GM19463 (cell line): Measurements from ENCODE around the gene HSPA1A.
"Not testable (repeated sequence)": the region's sequence is repeated elsewhere in the genome, so short reads cannot be mapped to it uniquely, and the experiment has no call there.

ENCODE experiments used
- ATAC-seq: cut with Tn5 transposase; IDR thresholded peaks from one replicate; pipeline ENCODE4 v1.9.1; 2021; ENCODE audit warnings: mild to moderate bottlenecking, moderate library complexity; ENCODE audit not compliant: unreplicated experiment

Gene HSPA1A

DNA sequence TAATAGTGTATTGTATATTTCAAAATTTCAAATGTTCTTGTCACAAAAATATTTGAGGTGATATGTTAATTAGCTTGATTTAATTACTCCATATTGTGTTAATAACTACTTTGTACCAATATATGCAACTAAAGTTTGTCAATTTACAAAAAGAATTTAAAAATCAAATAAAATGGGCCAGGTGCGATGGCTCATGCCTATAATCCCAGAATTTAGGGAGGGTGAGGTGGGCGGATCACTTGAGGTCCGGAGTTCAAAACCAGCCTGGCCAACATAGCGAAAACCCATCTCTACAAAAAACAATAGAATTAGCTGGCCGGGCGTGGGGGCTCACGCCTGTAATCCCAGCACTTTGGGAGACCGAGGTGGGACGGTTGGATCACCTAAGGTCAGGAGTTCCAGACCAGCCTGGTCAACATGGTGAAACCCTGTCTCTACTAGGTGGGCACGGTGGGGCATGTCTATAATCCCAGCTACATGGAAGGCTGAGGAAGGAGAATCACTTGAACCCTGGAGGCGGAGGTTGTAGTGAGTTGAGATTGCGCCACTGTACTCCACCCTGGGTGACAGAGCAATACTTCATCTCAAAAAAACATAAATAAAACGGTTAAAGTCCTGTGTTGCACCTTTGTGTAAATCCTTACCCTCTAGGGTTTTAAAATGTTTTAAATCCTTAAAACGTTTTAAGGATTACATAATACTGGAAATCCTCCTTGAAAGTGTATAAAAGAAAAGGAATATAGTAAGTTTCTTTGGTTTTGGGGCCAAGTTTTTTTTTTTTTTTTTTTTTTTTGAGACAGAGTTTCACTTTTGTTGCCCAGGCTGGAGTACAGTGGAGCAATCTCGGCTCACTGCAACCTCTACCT, 16.2 kb downstream of the HSPA1A start:
- no peak for ATAC-seq

DNA sequence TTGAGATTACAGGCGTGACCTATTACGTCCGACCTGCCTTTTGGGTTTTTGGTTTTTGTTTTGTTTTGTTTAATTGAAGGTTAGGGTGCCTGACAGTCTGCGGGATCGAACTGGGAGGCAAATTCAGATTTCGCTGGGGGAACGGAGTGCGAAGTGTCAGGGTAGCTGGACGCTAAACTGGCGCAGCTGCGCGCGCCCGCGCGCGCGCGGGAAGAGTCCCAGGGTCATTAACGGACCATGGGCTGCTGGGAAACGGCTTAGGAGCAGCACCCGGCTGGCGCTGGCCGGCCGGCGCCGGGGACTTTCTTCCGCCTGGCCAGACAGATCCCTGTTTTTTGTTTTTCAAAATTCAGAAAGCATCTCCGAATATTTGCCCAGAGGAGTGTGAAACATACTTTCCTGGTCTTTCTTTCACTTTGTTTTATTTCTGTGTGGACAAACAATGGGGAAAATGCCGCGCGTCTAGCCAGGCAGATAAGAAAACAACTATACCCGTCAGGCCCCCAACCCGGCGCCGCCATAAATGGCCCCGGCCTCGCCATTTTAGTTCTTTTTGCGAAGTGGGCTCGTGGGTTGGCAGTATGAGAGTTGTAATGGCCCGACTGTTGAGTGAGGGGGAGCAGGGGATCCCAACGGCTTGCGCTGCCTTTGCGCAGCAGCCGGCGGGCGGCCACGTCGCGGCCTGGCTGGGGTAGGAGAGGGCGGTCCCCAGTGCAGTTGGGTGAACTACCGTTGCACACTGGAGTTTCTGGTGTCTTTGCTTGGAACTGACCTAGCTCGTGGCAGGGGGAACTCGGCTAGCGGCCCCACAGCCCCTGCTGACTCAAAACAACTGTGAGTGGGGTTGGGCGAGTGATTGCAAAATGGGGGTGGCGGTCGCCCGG, 19.3 kb downstream of the HSPA1A start:
- peak; percentile 65 for ATAC-seq

DNA sequence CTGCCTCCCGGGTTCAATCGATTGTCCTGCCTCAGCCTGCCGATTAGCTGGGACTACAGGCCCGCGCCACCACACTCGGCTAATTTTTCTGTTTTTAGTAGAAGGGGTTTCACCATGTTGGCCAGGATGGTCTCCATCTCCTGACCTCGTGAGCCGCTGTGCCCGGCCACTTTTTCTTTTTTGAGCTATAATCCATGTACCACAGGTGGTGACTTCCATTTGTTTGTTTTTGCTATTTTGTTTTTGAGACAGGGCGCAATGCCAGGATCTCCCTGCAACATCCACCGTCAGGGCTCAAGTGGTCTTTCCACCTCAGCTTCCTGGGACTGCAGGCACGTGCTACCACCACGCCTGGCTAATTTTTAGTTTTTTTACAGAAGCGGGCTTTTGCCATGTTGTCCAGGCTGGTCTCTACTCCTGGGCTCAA, 20.7 kb downstream of the HSPA1A start:
- no peak for ATAC-seq

DNA sequence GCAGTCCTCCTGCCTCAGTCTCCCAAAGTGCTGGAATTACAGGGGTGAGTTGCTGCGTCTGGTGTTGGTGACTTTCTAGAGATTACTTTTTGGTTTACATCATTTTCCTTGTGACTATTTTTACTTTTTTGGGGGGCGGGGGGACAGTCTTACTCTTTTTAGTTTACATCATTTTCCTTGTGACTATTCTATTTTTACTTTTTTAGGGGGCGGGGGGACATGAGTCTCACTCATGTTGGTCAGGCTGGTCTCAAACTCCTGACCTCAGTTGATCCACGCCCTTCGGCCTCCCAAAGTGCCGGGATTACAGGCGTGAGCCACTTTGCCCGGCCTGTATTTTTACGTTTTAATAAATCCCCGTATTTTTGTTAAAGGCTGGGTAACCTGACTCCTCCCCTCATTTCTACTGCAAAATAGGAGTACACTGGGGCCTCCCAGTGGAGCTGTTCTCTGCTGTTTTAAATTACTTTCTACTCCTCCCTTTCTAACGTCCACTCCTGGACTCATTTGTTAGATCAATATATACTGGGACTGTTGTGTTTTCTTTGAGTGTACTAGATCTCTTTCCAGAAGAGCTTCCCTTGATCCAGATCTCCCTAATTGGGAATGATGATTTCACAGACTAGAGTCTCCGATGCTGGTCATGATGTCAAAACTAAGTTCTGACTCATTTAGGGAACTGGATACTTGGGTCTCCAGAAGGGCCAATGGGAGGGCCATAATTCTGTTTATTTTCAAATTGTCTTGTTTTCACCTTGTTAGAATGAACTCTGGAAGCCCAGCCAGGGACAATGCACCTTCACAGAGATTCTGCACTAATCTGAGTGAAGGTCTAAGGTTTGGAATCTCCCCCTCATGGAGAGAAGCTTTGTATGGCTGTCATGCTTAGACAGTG, 21.4 kb downstream of the HSPA1A start:
- no peak for ATAC-seq

DNA sequence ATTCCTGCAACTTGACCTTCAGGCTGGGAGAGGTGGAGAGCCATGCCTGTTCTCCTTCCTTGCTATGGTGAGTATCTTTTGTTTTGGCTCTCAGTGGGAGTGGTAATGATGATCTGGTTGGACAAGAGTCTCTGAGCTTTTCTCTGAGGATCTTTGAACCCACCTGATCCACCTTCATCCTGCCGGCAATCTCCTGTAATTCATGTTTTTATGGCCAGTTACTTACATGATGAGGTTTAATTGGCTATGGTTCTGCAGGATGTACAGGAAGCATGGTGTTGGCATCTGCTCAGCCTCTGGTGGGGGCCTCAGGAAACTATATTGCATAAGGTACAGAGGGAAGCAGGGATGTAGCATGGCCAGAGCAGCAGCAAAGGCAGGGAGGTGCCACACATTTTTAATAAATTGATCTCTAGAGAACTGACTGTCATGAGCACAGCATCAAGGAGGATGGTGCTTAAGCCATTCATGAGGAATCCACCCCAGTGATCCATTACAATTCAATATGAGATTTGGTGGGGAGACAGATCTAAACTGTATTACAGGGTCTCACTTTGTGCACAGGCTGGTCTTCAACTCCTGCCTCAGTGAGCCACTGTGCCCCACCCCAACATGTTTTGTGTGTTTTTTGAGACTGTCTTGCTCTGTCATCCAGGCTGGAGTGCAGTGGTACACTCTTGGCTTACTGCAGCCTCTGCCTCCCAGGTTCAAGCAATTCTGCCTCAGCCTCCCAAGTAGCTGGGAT, 22.2 kb downstream of the HSPA1A start:
- ATAC-seq = no peak

DNA sequence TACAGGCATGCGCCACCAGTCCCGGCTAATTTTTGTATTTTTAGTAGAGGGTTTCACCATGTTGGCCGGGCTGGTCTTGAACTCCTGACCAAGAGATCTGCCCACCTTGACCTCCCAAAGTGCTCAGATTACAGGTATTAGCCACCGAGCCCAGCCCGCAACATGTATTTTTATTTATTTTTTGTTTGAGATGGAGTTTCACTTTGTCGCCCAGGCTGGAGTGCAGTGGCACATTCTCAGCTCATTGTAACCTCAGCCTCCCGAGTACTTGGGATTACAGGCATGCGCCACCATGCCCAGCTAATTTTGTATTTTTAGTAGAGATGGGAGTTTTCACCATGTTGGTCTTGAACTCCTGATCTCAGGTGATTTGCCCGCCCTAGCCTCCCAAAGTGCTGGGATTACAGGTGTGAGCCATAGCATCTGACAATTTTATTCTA, 22.8 kb downstream of the HSPA1A start:
- not testable (repeated sequence) for ATAC-seq

DNA sequence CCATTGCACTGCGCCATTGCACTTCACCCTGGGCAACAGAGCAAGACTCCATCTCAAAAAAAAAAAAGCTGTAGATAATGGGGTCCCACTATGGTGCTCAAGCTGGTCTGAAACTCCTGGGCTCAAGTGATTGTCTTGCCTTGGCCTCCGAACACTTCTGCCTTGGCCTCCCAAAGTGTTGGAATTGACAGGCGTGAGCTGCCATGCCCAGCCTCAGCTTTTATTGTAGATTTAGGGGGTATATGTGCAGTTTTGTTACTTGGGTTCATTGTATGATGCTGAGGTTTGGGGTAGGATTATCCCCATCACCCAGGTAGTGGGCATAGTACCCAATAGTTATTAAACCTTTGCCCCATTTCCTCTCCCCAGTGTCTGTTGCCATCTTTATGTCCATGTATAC, 23.6 kb downstream of the HSPA1A start:
- ATAC-seq = no peak

DNA sequence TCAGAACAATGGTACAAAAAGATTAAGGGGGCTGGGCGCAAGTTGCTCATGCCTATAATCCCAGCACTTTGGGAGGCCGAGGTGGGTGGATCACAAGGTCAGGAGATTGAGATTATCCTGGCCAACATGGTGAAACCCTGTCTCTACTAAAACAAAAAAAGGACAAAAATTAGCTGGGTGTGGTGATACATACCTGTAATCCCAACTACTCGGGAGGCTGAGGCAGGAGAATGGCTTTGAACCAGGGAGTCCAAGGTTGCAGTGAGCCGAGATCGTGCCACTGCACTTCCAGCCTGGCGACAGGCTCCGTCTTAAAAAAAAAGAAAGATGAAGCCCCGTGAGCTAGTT, 24.4 kb downstream of the HSPA1A start:
- not testable (repeated sequence) for ATAC-seq

DNA sequence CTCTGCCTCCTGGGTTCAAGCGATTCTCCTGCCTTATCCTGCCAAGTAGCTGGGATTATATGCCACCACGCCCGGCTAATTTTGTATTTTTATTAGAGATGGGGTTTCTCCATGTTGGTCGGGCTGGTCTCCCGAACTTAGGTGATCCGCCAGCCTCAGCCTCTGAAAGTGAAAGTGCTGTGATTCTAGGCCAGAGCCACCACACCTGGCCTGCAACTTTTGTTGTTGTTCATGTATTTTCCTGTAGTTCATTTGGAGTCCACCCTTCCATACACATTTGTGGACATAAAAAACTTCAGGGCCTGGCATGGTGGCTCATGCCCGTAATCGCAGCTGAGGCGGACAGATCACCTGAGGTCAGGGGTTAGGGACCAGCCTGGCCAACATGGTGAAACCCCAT, 26.7 kb downstream of the HSPA1A start:
- ATAC-seq = no peak

DNA sequence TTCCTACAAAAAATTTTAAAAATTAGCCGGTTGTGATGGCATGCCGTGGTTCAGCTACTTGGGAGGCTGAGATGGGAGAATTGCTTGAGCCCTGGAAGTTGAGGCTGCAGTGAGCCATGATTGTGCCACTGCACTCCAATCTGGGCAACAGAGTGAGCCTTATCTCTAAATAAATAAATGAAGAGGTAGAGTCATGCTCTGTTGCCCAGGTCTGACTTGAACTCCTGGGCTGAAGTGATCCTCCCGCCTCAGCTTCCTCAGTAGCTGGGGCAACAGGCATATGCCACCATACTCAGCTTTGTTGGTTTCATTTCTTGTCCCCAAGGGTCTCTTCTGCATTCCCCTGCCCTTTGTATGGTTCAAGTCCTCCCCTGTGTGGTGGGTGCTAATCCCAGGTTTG, 29.2 kb downstream of the HSPA1A start:
- no peak for ATAC-seq

DNA sequence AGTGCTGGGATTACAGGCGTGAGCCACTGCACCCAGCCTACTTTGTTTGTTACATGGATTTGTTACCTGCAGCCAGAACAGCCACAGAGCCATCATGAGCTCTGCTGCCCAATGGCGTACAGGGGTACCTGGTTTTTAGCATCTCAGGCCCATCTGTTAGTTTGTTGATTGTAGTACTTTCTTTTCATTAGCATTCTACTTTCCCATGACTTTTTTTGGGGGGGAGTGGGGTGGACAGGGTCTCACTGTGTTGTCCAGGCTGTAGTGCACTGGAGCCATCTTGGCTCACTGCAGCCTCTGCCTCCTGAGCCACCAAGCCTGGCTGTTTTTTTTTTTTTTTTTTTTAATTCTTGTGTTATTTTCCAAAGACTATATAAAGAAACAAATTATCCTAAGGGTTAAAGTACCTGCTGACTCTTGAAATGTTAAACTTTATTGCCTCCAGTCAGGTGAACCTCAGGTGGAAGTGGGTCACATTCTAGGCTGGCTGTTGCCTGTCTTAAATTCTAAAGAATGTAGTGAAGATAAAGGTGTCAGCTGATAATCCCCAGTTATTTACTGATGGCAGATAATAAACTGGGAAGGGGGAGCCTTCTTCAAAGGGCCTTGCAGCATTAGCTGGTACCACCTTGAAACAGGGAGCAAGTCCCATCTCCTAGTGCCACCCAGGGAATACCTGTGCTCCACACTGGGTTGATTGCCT, 32.1 kb downstream of the HSPA1A start:
- ATAC-seq = no peak

DNA sequence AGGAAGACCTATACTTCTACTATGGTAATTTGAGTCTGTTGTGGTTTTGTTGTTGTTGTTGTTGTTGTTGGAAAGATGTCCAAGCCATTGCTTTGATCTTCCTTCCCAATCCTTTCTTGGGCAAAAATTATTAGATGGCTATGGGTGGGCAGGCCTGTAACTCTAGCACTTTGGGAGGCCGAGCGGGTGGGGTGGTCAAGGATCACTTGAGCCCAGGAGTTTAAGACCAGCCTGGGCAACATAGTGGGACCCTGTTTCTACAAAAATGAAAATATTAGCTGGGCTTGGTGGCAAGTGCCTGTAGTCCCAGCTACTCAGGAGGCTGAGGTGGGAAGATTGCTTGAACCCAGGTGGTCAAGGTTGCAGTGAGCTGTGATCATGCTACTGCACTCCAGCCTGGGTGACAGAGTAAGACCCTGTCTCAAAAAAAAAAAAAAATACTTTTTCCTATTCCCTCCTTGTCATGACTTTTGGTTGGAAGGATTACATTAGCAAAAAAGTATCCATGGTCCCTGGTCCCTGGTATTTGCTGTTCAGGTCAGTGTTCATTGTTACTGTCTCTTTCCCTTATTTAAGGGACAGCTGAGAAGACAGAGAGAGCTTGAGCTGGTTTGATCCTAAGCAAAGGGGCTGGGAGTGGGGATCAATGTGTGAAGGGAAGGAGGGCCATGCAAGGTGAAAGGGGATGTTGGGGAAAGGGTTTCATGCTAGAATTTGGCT, 35.6 kb downstream of the HSPA1A start:
- no peak for ATAC-seq

DNA sequence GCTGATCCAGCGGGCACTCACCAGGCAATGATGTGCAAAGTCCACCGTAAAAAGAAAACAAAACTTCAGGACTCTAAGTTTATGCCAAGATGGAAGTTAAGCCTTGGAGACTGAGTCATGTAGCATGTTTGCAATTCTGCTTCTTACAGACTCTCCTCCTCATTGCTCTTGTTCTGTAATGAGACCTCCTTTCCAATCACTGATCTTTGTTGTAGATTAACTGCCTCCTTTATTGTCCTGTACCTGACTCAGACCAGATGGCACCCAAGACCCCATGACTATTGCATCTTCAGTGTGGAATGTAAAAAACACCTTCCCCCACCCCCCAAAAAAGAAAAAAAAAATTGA, 36.1 kb downstream of the HSPA1A start:
- no peak for ATAC-seq

DNA sequence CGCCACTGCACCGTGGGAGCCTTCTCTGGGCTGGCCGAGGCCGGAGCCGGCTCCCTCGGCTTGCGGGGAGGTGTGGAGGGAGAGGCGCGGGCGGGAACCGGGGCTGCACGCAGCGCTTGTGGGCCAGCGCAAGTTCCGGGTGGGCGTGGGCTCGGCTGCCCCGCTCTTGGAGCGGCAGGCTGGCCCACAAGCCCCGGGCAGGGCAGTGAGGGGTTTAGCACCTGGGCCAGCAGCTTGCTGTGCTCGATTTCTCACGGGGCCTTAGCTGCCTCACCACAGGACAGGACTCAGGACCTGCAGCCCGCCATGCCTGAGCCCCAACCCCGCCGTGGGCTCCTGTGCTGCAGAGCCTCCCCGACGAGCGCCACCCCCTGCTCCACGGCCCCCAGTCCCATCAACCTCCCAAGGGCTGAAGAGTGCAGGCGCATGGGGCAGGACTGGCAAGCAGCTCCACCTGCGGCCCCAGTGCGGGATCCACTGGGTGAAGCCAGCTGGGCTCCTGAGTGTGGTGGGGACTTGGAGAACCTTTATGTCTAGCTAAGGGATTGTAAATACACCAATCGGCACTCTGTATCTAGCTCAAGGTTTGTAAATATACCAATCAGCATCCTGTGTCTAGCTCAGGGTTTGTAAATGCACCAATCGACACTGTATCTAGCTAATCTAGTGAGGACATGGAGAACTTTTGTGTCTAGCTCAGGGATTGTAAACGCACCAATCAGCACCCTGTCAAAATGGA, 36.8 kb downstream of the HSPA1A start:
- ATAC-seq = not testable (repeated sequence)

DNA sequence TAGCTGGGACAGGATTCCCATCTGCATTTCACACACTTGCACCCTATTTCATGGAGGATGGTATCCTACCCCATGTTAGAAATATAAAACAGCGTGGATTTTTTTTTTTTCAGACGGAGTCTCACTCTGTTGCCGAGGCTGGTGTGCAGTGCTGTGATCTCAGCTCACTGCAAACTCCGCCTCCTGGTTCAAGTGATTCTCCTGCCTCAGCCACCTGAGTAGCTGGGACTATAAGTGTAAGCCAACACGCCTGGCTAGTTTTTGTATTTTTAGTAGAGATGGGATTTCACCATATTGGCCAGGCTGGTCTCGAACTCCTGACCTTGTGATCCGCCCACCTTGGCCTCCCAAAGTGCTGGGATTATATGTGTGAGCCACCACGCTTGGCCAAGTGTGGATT, 42.4 kb downstream of the HSPA1A start:
- ATAC-seq = not testable (repeated sequence)

DNA sequence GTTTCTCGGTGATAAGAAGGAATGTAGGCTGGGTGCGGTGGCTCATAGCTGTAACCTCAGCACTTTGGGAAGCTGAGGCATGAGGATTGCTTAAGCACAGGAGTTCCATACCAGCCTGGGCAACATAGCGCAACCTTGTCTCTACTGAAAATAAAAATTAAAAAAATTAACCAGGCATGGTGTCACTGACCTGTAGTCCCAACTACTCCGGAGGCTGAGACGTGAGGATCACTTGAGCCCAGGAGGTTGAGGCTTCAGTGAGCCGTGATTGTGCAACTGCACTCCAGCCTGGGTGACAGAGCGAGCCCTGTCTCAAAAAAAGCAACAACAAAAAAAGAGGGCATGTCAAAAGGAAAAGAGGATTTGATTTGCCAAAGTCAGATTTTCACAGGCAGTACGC, 43.4 kb downstream of the HSPA1A start:
- no peak for ATAC-seq

DNA sequence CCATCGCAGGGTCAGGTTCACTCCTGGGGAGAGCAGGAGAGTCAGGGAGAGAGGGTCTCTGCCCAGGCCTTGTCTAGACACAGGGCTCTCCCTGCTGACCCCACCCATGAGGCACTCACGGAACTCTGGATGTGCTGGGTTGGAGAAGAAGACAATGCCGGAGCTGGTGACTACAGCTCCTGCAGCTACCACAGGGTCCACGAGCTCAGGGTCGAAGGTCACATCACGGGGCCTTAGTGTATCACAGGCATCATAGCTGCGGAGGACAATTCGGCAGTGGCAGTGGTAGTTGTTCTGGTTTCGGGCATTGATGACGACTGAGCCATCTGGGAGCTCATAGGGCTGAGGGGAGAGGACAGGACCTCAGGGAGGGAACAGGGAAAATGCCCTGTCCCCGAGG, 44.6 kb downstream of the HSPA1A start:
- no peak for ATAC-seq

DNA sequence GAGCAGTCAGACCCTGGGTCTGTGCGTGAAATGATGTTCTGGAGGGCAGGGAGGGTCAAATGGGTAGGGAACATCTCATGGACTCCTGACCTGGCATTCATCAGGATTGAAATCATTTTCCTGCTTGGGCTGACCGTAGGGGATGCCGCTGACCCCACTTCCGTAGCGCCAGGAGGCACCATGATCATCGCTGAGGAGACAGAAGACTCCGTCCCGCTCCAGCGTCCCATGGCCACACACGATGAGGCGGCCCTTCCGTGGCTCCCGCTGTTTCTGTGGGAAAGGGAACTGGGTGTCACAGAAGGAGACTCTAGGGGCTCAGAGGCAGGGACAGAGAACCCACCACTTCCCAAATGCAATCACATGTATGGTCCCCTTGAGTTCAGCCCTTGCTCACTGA, 45.0 kb downstream of the HSPA1A start:
- no peak for ATAC-seq
